Fibroblast of skin of back (primary cell): ENCODE measurements around the gene MARF1.
A peak's percentile ranks its signal among the peaks of the same experiment; 100 is the strongest.
"Not testable (repeated sequence)": the region's sequence is repeated elsewhere in the genome, so short reads cannot be mapped to it uniquely, and the experiment has no call there.

Experiments used
- DNase-seq: peaks from one replicate; pipeline ENCODE4 v3.0.0-alpha.2; 2013

The MARF1 gene

GRCh38 chr16:15566095-15566494, 76.9 kb downstream of the MARF1 start:
- no peak for DNase-seq

- no peak for DNase-seq
Measured at GRCh38 chr16:15564604-15565339, 78.2 kb downstream of the MARF1 start.

- DNase-seq: no peak
Measured at GRCh38 chr16:15559176-15559575, 83.8 kb downstream of the MARF1 start.

GRCh38 chr16:15557258-15557657, 85.7 kb downstream of the MARF1 start:
- DNase-seq: no peak

- DNase-seq: no peak
Measured at GRCh38 chr16:15556130-15556529, 86.8 kb downstream of the MARF1 start.

GRCh38 chr16:15553313-15554088, 89.5 kb downstream of the MARF1 start:
- DNase-seq: peak; percentile 21

GRCh38 chr16:15552507-15552906, 90.4 kb downstream of the MARF1 start:
- DNase-seq: no peak

- DNase-seq: peak; percentile 54
Measured at GRCh38 chr16:15548482-15548891, 94.5 kb downstream of the MARF1 start.

- DNase-seq: no peak
Measured at GRCh38 chr16:15547768-15548096, 95.2 kb downstream of the MARF1 start.

GRCh38 chr16:15547072-15547767, 95.7 kb downstream of the MARF1 start:
- DNase-seq: not testable (repeated sequence)

- DNase-seq: no peak
Measured at GRCh38 chr16:15545544-15545943, 97.4 kb downstream of the MARF1 start.

- no peak for DNase-seq
Measured at GRCh38 chr16:15544405-15544804, 98.5 kb downstream of the MARF1 start.
